ENCODE measurements around the gene PRPF19. TPM values are rescaled to one million over a fixed set of nuclear protein-coding genes. Genes with fewer than 3 reads are reported as not detected.

PRPF19 gene
- polyA plus RNA-seq, 1 of the 3 experiments (the other 2 are of a cell fraction), result 58.9 TPM

DNA sequence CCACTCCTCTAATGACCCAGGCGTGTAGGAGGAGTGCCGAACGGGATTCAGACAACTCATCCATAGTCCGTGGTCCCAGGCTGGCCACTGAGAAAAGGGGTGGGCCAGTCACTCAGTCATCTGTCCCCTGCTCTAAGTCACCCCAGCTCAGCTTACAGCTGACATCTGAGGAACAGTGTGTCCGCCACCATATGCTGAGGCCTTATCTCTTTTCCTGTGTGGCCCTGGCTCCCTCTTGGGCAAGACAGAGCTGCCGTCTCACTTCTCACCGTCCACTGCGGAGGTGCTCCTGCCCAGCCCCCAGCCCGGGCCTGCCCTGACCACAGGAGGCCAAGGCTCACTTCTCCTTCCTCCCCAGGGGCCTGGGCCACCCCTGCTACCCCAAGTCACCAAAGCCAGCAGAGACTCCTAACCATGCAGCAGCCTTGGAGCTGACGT is 57.7 kb downstream of the PRPF19 start:
- no peak overlapping the region for H3K4me3 ChIP-seq (ENCODE audit: low read depth in 2 of 2, low read length in 1 of 2)
- H3K9ac ChIP-seq, result no peak overlapping the region
- H3K4me1 ChIP-seq (ENCODE audit: control insufficient read depth in 1 of 2, insufficient read depth in 2 of 2, low read depth in 1 of 2, low read length in 1 of 2), result peaks cover 0 to 19% of the 10 kb centered on the region in 2 experiments; a peak in 3 of 4 replicates
- no peaks in the 10 kb centered on the region for H3K27me3 ChIP-seq (ENCODE audit: insufficient read depth)
- H3K4me2 ChIP-seq, result no peak overlapping the region
- CTCF ChIA-PET, result interaction anchor here (0.8 to 2.4 kb wide), 2 partner anchors 9 to 17 kb away, joined by 4 to 11 read pairs; no protein-coding TSS in a partner anchor
- TF ChIP-seq TEAD4 (IDR thresholded peaks at IDR 0.05; ENCODE audit: borderline replicate concordance, insufficient read depth) (no peak), NFIC (IDR thresholded peaks at IDR 0.05; ENCODE audit: borderline replicate concordance) (no peak), FOXM1 (IDR thresholded peaks at IDR 0.05; ENCODE audit: low read depth) (no peak), MEF2A (IDR thresholded peaks at IDR 0.05; ENCODE audit: borderline replicate concordance, low read depth) (no peak), NRF1 (IDR thresholded peaks at IDR 0.05; ENCODE audit: low read depth, low read length) (no peak), FOXJ3 (CRISPR knock-in tag; IDR thresholded peaks at IDR 0.05) (no peak), MAX (IDR thresholded peaks at IDR 0.05; ENCODE audit: low read depth) (no peak), EP300 (IDR thresholded peaks at IDR 0.05; ENCODE audit: borderline replicate concordance in 1 of 2, low read depth in 1 of 2, low read length in 1 of 2) (no peak)
- no peak for DNase-seq
- H2AFZ ChIP-seq (ENCODE audit: low read depth), result no peak overlapping the region
- peaks cover 25% of the 10 kb centered on the region for H3K79me2 ChIP-seq (ENCODE audit: insufficient read depth)
- H3K9me2 ChIP-seq, result no peaks in the 10 kb centered on the region
- H3F3A ChIP-seq (replicated peaks; ENCODE audit: insufficient read depth), result no peaks in the 10 kb centered on the region
- no peaks in the 10 kb centered on the region for H3K9me3 ChIP-seq
- 100% methylated on average over 1 of the region's 10 CpGs for WGBS (ENCODE audit: low lambda C conversion rate)
- peaks cover 0 to 41% of the 10 kb centered on the region in 2 experiments for H3K36me3 ChIP-seq (replicated peaks in 1 of 2; ENCODE audit: control insufficient read depth in 1 of 2, insufficient read depth in 2 of 2, low read length in 1 of 2)
- no peak overlapping the region for H3K27ac ChIP-seq (ENCODE audit: low read depth in 2 of 2, low read length in 1 of 2)
- no peaks in the 10 kb centered on the region; the same call in 1 of the 2 replicates for H4K20me1 ChIP-seq (ENCODE audit: insufficient read depth)
- POLR2A ChIA-PET, result no interaction called here

GRCh38 chr11:60847896-60848295 is 58.5 kb downstream of the PRPF19 start:
- no peak overlapping the region for H3K9ac ChIP-seq
- WGBS (ENCODE audit: low lambda C conversion rate), result 95% methylated on average over 9 of the region's 12 CpGs

More at GRCh38 chr11:60847896-60848295, 58.5 kb downstream of the PRPF19 start:
- Histone ChIP-seq H3K4me2 (no peak overlapping the region), H3K27me3 (ENCODE audit: insufficient read depth) (no peaks in the 10 kb centered on the region), H3K27ac (ENCODE audit: low read depth in 2 of 2, low read length in 1 of 2) (no peak overlapping the region), H3K9me2 (no peaks in the 10 kb centered on the region), H3K79me2 (ENCODE audit: insufficient read depth) (peaks cover 33% of the 10 kb centered on the region), H3K4me1 (ENCODE audit: control insufficient read depth in 1 of 2, insufficient read depth in 2 of 2, low read depth in 1 of 2, low read length in 1 of 2) (peaks cover 0 to 28% of the 10 kb centered on the region in 2 experiments; a peak in 3 of 4 replicates), H2AFZ (ENCODE audit: low read depth) (no peak overlapping the region), H3K36me3 (replicated peaks in 1 of 2; ENCODE audit: control insufficient read depth in 1 of 2, insufficient read depth in 2 of 2, low read length in 1 of 2) (peaks cover 0 to 41% of the 10 kb centered on the region in 2 experiments), H3F3A (replicated peaks; ENCODE audit: insufficient read depth) (no peaks in the 10 kb centered on the region), H3K9me3 (no peaks in the 10 kb centered on the region), H4K20me1 (ENCODE audit: insufficient read depth) (no peaks in the 10 kb centered on the region; the same call in 1 of the 2 replicates), H3K4me3 (ENCODE audit: low read depth in 2 of 2, low read length in 1 of 2) (no peak overlapping the region)
- CTCF ChIA-PET, result no interaction called here
- TF ChIP-seq YY1 (IDR thresholded peaks at IDR 0.05; ENCODE audit: low read depth) (no peak), FOXM1 (IDR thresholded peaks at IDR 0.05; ENCODE audit: low read depth) (no peak), POLR2AphosphoS5 (IDR thresholded peaks at IDR 0.05; ENCODE audit: low read depth, low read length) (no peak), USF2 (IDR thresholded peaks at IDR 0.05; ENCODE audit: borderline replicate concordance, low read depth, low read length) (no peak), RFX5 (IDR thresholded peaks at IDR 0.05; ENCODE audit: low read length) (no peak), CHD2 (IDR thresholded peaks at IDR 0.05; ENCODE audit: low read length, partially characterized antibody) (no peak), TCF12 (IDR thresholded peaks at IDR 0.05) (no peak)
- TF ChIP-seq, protein P1, sequence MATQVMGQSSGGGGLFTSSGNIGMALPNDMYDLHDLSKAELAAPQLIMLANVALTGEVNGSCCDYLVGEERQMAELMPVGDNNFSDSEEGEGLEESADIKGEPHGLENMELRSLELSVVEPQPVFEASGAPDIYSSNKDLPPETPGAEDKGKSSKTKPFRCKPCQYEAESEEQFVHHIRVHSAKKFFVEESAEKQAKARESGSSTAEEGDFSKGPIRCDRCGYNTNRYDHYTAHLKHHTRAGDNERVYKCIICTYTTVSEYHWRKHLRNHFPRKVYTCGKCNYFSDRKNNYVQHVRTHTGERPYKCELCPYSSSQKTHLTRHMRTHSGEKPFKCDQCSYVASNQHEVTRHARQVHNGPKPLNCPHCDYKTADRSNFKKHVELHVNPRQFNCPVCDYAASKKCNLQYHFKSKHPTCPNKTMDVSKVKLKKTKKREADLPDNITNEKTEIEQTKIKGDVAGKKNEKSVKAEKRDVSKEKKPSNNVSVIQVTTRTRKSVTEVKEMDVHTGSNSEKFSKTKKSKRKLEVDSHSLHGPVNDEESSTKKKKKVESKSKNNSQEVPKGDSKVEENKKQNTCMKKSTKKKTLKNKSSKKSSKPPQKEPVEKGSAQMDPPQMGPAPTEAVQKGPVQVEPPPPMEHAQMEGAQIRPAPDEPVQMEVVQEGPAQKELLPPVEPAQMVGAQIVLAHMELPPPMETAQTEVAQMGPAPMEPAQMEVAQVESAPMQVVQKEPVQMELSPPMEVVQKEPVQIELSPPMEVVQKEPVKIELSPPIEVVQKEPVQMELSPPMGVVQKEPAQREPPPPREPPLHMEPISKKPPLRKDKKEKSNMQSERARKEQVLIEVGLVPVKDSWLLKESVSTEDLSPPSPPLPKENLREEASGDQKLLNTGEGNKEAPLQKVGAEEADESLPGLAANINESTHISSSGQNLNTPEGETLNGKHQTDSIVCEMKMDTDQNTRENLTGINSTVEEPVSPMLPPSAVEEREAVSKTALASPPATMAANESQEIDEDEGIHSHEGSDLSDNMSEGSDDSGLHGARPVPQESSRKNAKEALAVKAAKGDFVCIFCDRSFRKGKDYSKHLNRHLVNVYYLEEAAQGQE (IDR thresholded peaks at IDR 0.05; ENCODE audit: low read depth, low read length), result no peak
- POLR2A ChIA-PET, result no interaction called here
- no peak for DNase-seq
